Dendritic cell treated with granulocyte-macrophage colony-stimulating factor and Interleukin-4, amounts not matched to agents 40 ng/mL and 50 ng/mL, for 4 days (primary cell): ENCODE results near the gene AKAIN1.

Experiments used
- H3K27ac Mint-ChIP-seq: one replicate; pipeline ENCODE4 v1.8.0; 2022; ENCODE audit warnings: mild to moderate bottlenecking, mixed read lengths
- H3K27me3 Mint-ChIP-seq: one replicate; pipeline ENCODE4 v1.8.0; 2022; ENCODE audit warnings: mild to moderate bottlenecking, mixed read lengths
- H3K36me3 Mint-ChIP-seq: one replicate; pipeline ENCODE4 v1.8.0; 2022; ENCODE audit warnings: low read depth, mixed read lengths
- H3K4me1 Mint-ChIP-seq: one replicate; pipeline ENCODE4 v1.8.0; 2022; ENCODE audit warnings: low read depth, mixed read lengths
- H3K4me3 Mint-ChIP-seq: one replicate; pipeline ENCODE4 v1.8.0; 2022; ENCODE audit warnings: mild to moderate bottlenecking, moderate library complexity, mixed read lengths
- H3K9me3 Mint-ChIP-seq: one replicate; pipeline ENCODE4 v1.8.0; 2022; ENCODE audit warnings: mixed read lengths
- intact Hi-C: fragments of 100-400 bp; cut with micrococcal nuclease; formaldehyde crosslinking; loops from one replicate; pipeline ENCODE4 v1.15.0; 2022

AKAIN1 gene, protein sequence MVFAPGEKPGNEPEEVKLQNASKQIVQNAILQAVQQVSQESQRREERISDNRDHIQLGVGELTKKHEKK

DNA sequence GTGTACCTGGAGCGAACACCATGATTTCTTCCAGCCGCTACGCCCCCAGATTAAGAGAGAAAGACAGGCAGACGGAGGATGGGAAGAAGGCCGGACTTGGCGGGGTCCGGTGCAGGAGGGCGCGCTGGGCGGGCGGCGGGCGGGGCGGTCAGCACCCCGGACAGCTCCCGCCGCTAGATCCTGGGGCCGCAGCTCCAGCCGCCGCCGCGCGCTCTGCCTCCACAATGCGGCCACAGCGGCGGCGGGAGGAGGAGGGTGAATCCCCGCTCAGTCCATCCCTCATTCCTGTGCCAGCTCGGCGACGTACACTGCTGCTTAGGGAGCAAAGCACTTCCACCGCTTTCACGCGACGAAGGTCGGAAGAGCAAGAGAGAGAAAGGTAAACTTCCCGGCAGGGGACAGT, at the start of gene AKAIN1:
Gene AKAIN1 (minus strand): TSS at position 226 of the 403 bp plus-strand sequence. CDS start 204 bp downstream, at position 22.
- Mint-ChIP-seq H3K4me3 (no peak within 1 kb of the TSS), H3K4me1 (peaks cover 7% of the 10 kb centered on the region), H3K36me3 (no peaks in the 10 kb centered on the region), H3K9me3 (no peaks in the 10 kb centered on the region), H3K27me3 (peaks cover 58% of the 10 kb centered on the region), H3K27ac (no peak within 1 kb of the TSS)
- intact Hi-C loops: no loop called here

DNA sequence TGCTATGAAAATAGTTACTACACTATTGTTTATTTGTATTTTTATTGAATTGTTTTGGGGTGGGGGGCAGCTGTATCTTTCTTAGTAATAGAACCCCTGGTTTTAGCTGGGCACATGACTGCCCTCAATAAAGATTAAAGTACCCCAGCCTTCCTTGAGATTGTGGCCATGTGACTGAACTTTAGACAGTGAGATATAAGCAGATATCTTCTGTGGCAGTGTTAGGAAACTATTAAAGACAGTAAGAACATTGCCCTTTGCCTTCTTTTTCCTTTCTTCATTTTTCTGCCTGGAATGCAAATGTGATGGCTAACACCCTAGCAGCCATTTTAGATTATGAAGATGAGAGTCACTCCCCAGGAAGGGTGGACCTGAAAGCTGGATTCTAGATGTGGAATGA, 47.9 kb upstream of the AKAIN1 start:
- H3K36me3 Mint-ChIP-seq: peaks cover 43% of the 10 kb centered on the region

DNA sequence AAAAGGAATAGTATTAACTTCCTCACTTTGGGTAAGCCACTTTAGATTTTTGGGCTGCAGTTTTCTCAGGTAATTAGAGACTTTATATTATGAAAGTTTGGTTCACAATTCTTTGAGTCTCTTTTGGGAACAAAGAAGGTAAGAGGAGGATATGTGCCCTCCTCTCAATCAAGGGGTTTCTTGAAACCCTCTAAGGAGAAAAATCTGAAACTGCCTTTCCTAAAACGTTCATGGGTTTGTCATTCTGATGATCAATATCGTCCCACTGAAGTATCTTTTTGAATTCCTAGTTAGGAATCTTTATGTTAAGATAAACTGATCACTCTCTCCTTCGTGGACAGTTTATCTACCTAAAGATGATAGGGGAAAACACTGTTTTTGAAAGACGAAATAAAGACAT, 42.4 kb upstream of the AKAIN1 start:
- H3K9me3 Mint-ChIP-seq: no peaks in the 10 kb centered on the region
- H3K4me1 Mint-ChIP-seq: peaks cover 23% of the 10 kb centered on the region
- H3K36me3 Mint-ChIP-seq: peaks cover 61% of the 10 kb centered on the region
- intact Hi-C loops: loop anchor here (5.0 to 10.0 kb wide), 4 partner anchors 175 to 345 kb away; partner anchors contain the start of gene EPB41L3
- no peak overlapping the region for H3K27ac Mint-ChIP-seq
- no peak overlapping the region for H3K4me3 Mint-ChIP-seq
- H3K27me3 Mint-ChIP-seq: peaks cover 3% of the 10 kb centered on the region

More for the DNA sequence above, 47.9 kb upstream of the AKAIN1 start:
- H3K27ac Mint-ChIP-seq: no peak overlapping the region
- H3K4me1 Mint-ChIP-seq: peaks cover 8% of the 10 kb centered on the region
- no peak overlapping the region for H3K4me3 Mint-ChIP-seq
- H3K27me3 Mint-ChIP-seq: no peaks in the 10 kb centered on the region
- H3K9me3 Mint-ChIP-seq: no peaks in the 10 kb centered on the region
- intact Hi-C loops: no loop called here

DNA sequence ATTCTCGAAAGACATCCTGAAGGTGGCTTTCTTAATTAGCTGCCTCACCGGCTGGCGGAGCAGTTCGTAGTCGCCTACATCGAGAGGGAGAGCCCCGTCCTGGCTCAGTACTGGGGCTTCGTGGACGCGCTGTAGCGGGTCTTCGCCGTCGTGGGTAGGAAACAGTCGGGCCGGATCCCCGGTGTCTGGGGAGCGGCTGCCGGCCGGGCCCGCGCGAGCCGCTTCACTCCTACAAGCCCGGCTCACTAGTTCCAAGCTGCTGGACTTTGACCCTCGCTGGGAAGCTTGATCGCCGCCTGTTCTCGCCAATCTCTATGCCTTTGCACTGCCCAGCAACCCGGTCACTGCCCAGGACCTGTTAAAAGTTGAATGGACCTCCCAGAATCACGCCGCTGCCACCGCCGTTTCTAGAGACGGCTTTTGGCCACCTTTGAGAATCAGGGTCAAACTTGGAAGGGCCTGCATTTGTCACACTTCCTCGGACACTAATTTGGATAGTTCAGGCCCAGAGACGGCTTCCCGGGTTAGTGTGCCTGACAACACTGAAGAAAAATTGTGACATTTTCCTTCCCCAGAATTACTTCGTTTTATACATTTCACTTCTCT, 41.4 kb upstream of the AKAIN1 start:
- peaks cover 12% of the 10 kb centered on the region for H3K27me3 Mint-ChIP-seq
- H3K4me1 Mint-ChIP-seq: peaks cover 23% of the 10 kb centered on the region
- H3K36me3 Mint-ChIP-seq: peaks cover 53% of the 10 kb centered on the region
- H3K9me3 Mint-ChIP-seq: no peaks in the 10 kb centered on the region
- H3K4me3 Mint-ChIP-seq: peak overlapping the region; percentile 96
- intact Hi-C loops: loop anchor here (5.0 to 10.0 kb wide), 4 partner anchors 176 to 346 kb away; partner anchors contain the start of gene EPB41L3
- H3K27ac Mint-ChIP-seq: peak overlapping the region; percentile 100

DNA sequence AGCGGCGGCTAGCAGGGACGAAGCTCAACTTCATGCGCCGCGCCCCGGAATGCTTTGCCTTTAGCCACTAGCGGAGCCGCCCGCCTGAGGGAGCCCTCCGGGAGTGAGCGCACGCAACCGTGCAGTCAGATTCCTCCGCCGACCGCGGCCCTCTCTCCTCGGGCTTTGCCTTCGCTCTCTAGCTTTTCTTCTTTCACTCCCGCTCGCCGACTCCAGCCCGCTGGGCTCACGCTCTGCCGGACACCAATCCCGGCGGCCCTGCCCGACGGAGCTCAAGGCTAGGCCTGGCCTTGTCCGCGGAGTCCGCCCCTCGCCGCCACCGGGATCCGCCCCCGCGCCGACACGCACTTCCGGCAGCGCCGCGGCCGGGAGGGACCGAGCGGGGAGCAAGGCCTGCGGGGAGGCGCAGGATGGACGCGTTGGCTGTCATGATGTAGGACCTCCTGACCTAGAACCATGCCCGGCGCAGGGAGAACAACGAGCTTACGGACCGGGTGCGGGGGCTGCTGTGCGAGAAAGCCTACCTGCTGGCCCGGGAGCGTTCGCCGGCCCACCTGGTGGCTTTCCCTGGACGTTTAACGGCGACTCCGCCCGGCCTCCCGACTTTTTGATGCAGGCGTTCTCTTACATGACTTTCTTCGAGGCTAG, 40.8 kb upstream of the AKAIN1 start:
- Mint-ChIP-seq H3K27me3 (peaks cover 12% of the 10 kb centered on the region), H3K9me3 (no peaks in the 10 kb centered on the region), H3K4me3 (peak overlapping the region; percentile 96), H3K4me1 (peaks cover 23% of the 10 kb centered on the region), H3K27ac (peak overlapping the region; percentile 100), H3K36me3 (peaks cover 47% of the 10 kb centered on the region)
- intact Hi-C loops: loop anchor here (1.0 to 10.0 kb wide), 5 partner anchors 58 to 347 kb away; partner anchors contain the start of gene EPB41L3

DNA sequence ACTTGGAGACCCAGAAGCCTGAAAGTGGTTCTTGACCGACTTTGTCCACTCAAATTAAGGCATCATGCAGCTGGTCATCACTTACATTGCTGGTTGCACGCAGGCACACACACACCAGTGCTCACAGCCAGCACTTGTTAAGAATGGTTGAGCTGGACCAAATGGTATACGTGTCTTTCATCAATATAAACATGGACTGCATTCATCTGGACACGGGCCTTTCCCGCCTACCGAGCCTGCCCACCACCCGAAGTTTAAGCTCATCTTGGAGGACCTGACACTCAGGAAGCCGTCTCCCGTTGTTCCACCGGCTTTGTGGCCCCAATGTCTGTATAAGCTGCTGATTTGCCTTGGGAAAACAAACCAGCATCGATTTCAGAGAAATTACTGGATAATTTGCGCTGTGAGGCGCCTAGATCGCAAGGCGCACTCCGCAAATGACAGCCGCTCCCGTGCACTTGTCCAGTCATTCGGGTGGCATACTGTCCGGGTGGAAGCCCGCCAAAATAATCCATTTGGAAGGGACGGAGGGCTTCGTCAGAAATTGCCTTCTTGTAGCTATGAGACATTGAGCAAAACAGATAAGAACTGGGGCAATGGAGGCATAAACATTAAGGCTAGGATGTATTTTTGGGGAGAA, 40.1 kb upstream of the AKAIN1 start:
- peaks cover 40% of the 10 kb centered on the region for H3K36me3 Mint-ChIP-seq
- H3K4me3 Mint-ChIP-seq: peak overlapping the region; percentile 96
- H3K27ac Mint-ChIP-seq: peak overlapping the region; percentile 100
- peaks cover 15% of the 10 kb centered on the region for H3K27me3 Mint-ChIP-seq
- peaks cover 23% of the 10 kb centered on the region for H3K4me1 Mint-ChIP-seq
- intact Hi-C loops: loop anchor here (1.0 to 10.0 kb wide), 5 partner anchors 59 to 348 kb away; partner anchors contain the start of gene EPB41L3
- no peaks in the 10 kb centered on the region for H3K9me3 Mint-ChIP-seq

DNA sequence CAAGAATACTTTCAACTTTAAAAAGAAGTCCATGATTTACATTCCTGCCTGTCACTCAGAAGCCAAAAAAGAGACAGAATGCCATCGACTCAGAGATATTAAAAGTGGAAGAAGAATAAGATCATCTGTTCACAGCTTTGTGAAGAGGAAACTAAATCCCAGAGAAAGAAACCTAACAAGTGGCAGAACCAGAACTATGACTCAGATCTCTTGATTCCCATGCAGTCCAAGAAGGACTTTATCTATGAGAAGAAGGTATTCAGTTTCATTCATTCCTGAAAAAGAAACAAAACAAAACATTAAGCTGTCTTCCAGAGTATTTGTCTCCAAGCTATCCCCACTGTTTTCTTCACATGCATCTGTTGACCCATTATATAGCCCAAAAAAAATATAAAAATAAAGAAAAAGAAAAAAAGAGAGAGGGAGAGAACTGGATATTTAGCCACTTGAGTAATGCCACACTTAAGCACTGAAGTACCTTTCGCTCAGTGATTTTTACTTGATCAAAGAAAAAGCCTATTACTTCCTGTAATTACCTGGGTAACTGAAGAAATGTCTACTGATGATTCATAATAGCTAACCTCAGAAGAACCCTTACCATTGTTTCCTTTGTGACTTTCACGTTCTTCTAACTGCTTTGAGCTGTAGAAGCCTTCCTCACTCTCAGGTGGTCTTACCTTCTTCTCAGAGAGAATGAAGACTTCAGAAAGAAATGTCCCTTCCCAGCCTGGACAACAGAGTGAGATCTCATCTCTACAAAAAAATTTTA, 17.7 kb upstream of the AKAIN1 start:
- no peaks in the 10 kb centered on the region for H3K9me3 Mint-ChIP-seq
- intact Hi-C loops: no loop called here
- no peak overlapping the region for H3K27ac Mint-ChIP-seq
- no peaks in the 10 kb centered on the region for H3K36me3 Mint-ChIP-seq
- H3K4me3 Mint-ChIP-seq: no peak overlapping the region
- peaks cover 5% of the 10 kb centered on the region for H3K4me1 Mint-ChIP-seq
- no peaks in the 10 kb centered on the region for H3K27me3 Mint-ChIP-seq

DNA sequence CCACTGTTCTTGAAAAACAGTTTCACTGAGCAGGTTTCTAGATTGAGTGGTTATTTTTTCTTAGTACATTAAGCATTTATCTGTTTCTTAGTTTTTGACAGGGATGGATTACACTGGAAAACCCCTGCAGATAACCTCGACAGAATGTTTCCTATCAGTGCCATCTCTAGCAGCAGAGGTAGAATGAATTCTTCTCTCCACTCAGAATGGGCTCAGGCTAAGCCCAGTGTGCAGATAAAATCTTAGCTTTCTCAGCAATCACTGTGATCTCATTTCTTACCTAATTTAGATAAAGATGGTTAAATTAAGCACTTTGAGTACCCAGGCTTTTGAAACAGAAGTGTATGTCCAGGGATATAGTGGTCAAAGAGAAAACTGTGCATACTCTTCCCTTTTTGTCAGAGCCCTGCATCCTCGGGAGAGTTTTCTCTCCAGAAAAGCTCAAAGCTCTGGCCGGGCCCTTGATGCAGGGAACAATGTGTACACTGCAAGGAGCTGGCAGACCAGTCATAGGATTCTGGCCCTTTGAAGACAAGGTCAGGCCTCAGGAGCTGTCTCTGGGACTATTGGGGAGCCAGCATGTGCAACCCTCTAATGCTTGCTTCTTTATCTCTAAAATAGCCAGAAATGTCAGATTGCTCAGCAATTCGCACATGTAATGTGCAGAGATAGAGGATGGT, 10.6 kb upstream of the AKAIN1 start:
- H3K36me3 Mint-ChIP-seq: no peaks in the 10 kb centered on the region
- intact Hi-C loops: no loop called here
- H3K27ac Mint-ChIP-seq: no peak overlapping the region
- peaks cover 1% of the 10 kb centered on the region for H3K27me3 Mint-ChIP-seq
- H3K4me3 Mint-ChIP-seq: no peak overlapping the region
- no peaks in the 10 kb centered on the region for H3K9me3 Mint-ChIP-seq
- no peaks in the 10 kb centered on the region for H3K4me1 Mint-ChIP-seq

DNA sequence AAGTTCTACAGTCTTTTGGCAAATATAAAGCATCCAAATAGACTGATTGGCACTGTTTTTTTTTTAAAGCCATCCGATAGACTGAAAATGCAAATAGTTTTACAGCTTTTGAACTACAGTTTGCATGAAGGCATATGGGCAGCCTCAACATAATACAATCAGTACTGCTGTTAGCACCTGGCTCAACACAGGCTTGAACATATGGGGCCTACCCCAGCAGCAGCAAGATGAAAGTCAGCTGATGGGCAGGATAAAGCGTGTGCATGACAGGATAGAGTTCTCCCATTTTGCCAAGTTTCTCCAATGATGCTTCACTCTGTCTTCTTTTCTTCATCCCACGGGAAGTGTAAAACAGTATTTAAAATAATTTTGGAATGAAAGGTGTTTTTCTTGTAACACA, 1.3 kb upstream of the AKAIN1 start:
- intact Hi-C loops: no loop called here
- no peaks in the 10 kb centered on the region for H3K36me3 Mint-ChIP-seq
- no peaks in the 10 kb centered on the region for H3K9me3 Mint-ChIP-seq
- no peak overlapping the region for H3K4me3 Mint-ChIP-seq
- peaks cover 54% of the 10 kb centered on the region for H3K27me3 Mint-ChIP-seq
- H3K4me1 Mint-ChIP-seq: peaks cover 7% of the 10 kb centered on the region
- H3K27ac Mint-ChIP-seq: no peak overlapping the region

DNA sequence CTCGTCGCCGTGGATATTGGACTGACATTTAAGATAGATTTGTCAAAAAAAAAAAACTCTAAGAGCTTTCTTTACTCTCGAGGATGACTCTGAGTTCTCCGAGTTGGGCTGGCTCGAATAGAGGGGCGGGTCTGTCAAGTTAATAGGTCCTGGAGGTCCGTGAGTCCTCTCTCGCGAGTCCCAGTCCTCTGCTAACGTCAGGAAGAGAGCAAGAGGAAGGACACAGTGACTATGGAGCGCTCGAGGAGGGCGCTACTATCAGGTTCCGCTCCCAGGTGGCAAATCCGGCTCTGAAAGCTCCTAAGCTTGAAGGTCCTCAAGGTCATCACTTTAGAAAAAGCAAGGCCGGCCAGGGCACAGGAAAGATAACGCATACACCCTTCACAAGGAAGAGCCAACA, 404 bp upstream of the AKAIN1 start:
- H3K27ac Mint-ChIP-seq: no peak overlapping the region
- no peak overlapping the region for H3K4me3 Mint-ChIP-seq
- H3K36me3 Mint-ChIP-seq: no peaks in the 10 kb centered on the region
- H3K4me1 Mint-ChIP-seq: peaks cover 7% of the 10 kb centered on the region
- peaks cover 55% of the 10 kb centered on the region for H3K27me3 Mint-ChIP-seq
- intact Hi-C loops: no loop called here
- no peaks in the 10 kb centered on the region for H3K9me3 Mint-ChIP-seq

DNA sequence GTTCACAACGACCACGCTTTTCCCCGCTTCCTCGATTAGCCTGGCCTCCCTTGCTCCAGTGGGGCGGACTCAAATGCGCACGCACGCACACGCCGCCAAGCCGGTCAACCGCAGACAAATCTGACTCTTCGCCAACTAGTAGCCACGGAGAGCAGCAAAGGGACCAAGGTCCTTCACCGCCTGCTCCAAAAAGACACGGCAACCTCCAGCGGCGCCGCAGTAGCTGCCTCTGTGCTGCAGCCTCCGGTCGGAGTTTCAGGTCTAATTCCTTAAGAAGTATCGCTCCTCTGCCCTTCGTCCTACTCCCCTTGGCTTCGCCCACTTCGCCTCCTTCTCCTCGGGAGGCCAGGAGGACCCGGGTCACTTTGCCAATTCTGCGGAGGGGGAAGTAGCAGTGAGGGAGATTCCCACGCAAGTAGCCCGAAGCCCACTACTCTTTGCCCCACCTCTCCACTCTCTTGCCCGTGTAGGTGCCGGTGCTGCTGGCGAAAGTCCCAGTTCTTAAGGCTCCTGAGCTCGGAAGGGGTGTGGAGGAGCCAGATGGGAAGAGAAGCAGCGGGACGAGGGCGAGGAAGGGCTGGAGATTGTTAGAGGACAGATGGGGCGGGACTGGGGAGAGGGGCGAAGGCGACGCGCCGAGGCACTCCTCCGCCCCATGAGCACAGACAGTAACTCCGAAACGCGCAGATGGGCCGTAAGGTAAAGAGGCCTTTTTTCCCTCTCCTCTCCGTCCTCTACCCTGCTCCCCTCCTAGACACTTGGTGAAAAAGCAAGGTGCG, 615 bp downstream of the AKAIN1 start:
- intact Hi-C loops: no loop called here
- Mint-ChIP-seq H3K27me3 (peaks cover 58% of the 10 kb centered on the region), H3K27ac (no peak overlapping the region), H3K9me3 (no peaks in the 10 kb centered on the region), H3K4me3 (no peak overlapping the region), H3K4me1 (peaks cover 7% of the 10 kb centered on the region), H3K36me3 (no peaks in the 10 kb centered on the region)

DNA sequence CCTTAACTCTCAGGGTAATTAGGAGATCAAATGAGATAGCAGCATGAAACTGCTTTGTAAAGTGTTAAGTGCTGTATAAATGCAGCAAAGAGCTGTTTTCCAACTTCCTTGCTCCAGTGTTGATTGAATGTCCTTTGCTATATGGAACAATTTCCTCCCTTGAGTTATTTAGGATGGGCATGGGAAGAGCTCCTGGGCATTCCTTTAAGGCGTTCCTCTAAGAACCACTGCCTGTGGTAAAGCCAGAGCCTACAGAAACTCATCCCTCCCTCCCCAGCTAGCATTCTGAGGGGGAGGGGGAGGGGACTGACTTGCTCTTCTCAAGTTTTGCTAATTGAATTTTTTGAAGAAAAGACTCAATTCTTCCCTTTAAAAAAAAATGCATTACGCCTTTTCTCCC, 1.4 kb downstream of the AKAIN1 start:
- H3K4me3 Mint-ChIP-seq: no peak overlapping the region
- intact Hi-C loops: no loop called here
- H3K4me1 Mint-ChIP-seq: peaks cover 7% of the 10 kb centered on the region
- H3K27me3 Mint-ChIP-seq: peaks cover 55% of the 10 kb centered on the region
- no peaks in the 10 kb centered on the region for H3K36me3 Mint-ChIP-seq
- no peaks in the 10 kb centered on the region for H3K9me3 Mint-ChIP-seq
- H3K27ac Mint-ChIP-seq: no peak overlapping the region

DNA sequence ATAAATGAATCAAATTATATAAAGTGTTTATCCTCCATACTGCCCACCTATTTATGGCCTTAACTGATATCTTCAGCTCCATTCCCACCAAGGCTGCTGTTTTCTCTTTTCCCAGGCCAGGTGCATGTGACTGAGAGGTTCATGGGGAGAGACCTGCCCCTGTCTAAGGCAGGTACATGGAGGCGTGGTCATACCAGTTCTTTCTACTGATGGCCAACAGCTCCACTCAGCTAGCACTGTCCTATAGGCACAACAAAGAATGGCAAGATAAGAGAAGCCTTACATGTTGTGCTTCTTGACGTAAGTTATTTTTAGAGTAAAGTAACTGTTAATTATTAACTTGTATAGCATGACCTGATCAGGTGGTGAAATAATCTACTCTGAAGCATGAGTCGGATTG, 16.8 kb downstream of the AKAIN1 start:
- no peak overlapping the region for H3K27ac Mint-ChIP-seq
- no peaks in the 10 kb centered on the region for H3K27me3 Mint-ChIP-seq
- no peaks in the 10 kb centered on the region for H3K9me3 Mint-ChIP-seq
- no peaks in the 10 kb centered on the region for H3K36me3 Mint-ChIP-seq
- intact Hi-C loops: no loop called here
- H3K4me3 Mint-ChIP-seq: no peak overlapping the region
- H3K4me1 Mint-ChIP-seq: no peaks in the 10 kb centered on the region
